Measurements from ENCODE around the gene FMNL2. TPM values are rescaled to one million over a fixed set of nuclear protein-coding genes. Genes with fewer than 3 reads are reported as not detected.

The FMNL2 gene
- total and polyA plus RNA-seq, 4 experiments from 2014 or later: 0.06 to 1.6 (median 0.94) TPM; not detected in 1

GRCh38 chr2:152493417-152493816, 158.4 kb downstream of the FMNL2 start:
- Mint-ChIP-seq H3K4me1 (no peaks in the 10 kb centered on the region), H3K27ac (no peak overlapping the region), H3K4me3 (no peak overlapping the region), H3K27me3 (peaks cover 9 to 13% of the 10 kb centered on the region in 2 donors), H3K36me3 (no peaks in the 10 kb centered on the region), H3K9me3 (no peaks in the 10 kb centered on the region)
- intact Hi-C loops (cut with micrococcal nuclease): no loop called here
- Histone ChIP-seq H3K9me3 (ENCODE audit: control insufficient read depth in 1 of 2, low read length in 2 of 2) (no peaks in the 10 kb centered on the region), H3K27me3 (ENCODE audit: insufficient read depth, low read length) (no peaks in the 10 kb centered on the region), H3K27ac (ENCODE audit: low read depth, low read length) (no peak overlapping the region), H3K36me3 (ENCODE audit: insufficient read depth, low read length) (no peaks in the 10 kb centered on the region), H3K4me1 (ENCODE audit: insufficient read depth, low read length) (no peaks in the 10 kb centered on the region), H3K4me3 (ENCODE audit: low read length in 2 of 2) (no peak overlapping the region)
- ChIA-PET CTCF (ENCODE audit: partially characterized antibody) (no interaction called here), POLR2A (ENCODE audit: partially characterized antibody) (no interaction called here)
- DNase-seq: no peak

- no peaks in the 10 kb centered on the region for H3K9me3 Mint-ChIP-seq
- POLR2A ChIA-PET (ENCODE audit: partially characterized antibody): no interaction called here
- no peak overlapping the region for H3K4me3 Mint-ChIP-seq
- no peaks in the 10 kb centered on the region for H3K9me3 ChIP-seq (ENCODE audit: control insufficient read depth in 1 of 2, low read length in 2 of 2)
- no peaks in the 10 kb centered on the region for H3K27me3 ChIP-seq (ENCODE audit: insufficient read depth, low read length)
- no peaks in the 10 kb centered on the region for H3K36me3 ChIP-seq (ENCODE audit: insufficient read depth, low read length)
- H3K27ac Mint-ChIP-seq: no peak overlapping the region
- H3K27me3 Mint-ChIP-seq: peaks cover 9 to 15% of the 10 kb centered on the region in 2 donors
- H3K36me3 Mint-ChIP-seq: no peaks in the 10 kb centered on the region
- no peak for DNase-seq
- no peaks in the 10 kb centered on the region for H3K4me1 ChIP-seq (ENCODE audit: insufficient read depth, low read length)
- H3K27ac ChIP-seq (ENCODE audit: low read depth, low read length): no peak overlapping the region
- no peak overlapping the region for H3K4me3 ChIP-seq (ENCODE audit: low read length in 2 of 2)
- no peaks in the 10 kb centered on the region for H3K4me1 Mint-ChIP-seq
- intact Hi-C loops (cut with micrococcal nuclease): no loop called here
- CTCF ChIA-PET (ENCODE audit: partially characterized antibody): no interaction called here
Measured at GRCh38 chr2:152493945-152494528, 159.1 kb downstream of the FMNL2 start.

DNA sequence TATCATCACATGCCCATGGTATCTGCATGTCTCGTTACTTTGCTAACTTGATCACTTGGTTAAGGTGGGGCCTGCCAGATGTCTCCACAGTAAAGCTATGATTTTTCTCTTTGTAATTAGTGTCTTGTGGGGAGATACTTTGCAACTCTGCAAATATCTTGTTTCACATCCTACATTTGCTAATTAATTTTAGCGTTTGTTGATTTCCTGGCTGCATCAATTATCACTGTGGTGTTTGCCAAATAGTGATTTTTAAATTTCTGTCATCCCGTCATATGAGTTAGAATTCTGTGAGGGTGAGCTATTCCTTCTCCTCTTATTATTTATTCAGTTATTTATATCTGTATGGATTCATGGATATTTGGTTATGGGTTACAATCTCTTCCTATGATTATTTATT, 161.4 kb downstream of the FMNL2 start:
- H3K4me1 Mint-ChIP-seq: no peaks in the 10 kb centered on the region
- intact Hi-C loops (cut with micrococcal nuclease): no loop called here
- no peaks in the 10 kb centered on the region for H3K27me3 ChIP-seq (ENCODE audit: insufficient read depth, low read length)
- H3K9me3 ChIP-seq (ENCODE audit: control insufficient read depth in 1 of 2, low read length in 2 of 2): no peaks in the 10 kb centered on the region
- no peaks in the 10 kb centered on the region for H3K4me1 ChIP-seq (ENCODE audit: insufficient read depth, low read length)
- H3K36me3 ChIP-seq (ENCODE audit: insufficient read depth, low read length): no peaks in the 10 kb centered on the region
- H3K36me3 Mint-ChIP-seq: no peaks in the 10 kb centered on the region
- POLR2A ChIA-PET (ENCODE audit: partially characterized antibody): no interaction called here
- CTCF ChIA-PET (ENCODE audit: partially characterized antibody): interaction anchor here (1.6 kb wide), 1 partner anchor 10 kb away, joined by 3 read pairs; no protein-coding TSS in a partner anchor
- peaks cover 5 to 12% of the 10 kb centered on the region in 2 donors for H3K27me3 Mint-ChIP-seq
- no peak overlapping the region for H3K27ac Mint-ChIP-seq
- H3K4me3 Mint-ChIP-seq: no peak overlapping the region
- no peak overlapping the region for H3K4me3 ChIP-seq (ENCODE audit: low read length in 2 of 2)
- no peak overlapping the region for H3K27ac ChIP-seq (ENCODE audit: low read depth, low read length)
- no peaks in the 10 kb centered on the region for H3K9me3 Mint-ChIP-seq
- no peak for DNase-seq

DNA sequence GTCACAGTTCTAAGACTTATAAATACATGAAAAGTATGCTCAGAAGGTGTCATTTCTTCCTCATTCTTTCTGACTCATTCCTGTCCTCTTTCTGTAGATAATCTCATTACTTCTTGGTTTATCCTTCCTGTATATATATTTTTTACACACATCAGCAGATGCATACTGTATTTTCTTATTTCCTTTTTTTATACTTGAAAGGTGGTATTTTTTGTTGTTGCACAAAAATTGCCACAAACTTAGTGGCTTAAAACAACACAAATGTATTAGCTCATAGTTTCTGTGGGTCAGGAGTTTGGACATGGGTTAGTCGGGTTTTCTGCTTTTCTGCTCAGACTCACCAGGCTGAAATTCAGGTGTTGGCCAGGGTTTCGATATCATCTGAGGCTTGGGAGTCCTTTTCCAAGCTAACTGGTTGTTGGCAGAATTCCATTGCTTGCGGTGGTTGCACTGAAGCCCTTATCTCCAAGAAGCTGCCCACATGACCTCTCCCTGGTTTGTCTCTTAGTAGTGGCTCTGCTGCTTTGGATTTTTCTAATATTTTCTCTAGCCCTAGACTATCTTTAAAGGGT, 162.6 kb downstream of the FMNL2 start:
- no peak overlapping the region for H3K27ac ChIP-seq (ENCODE audit: low read depth, low read length)
- Mint-ChIP-seq H3K9me3 (no peaks in the 10 kb centered on the region), H3K4me3 (no peak overlapping the region), H3K4me1 (no peaks in the 10 kb centered on the region), H3K36me3 (no peaks in the 10 kb centered on the region), H3K27ac (no peak overlapping the region), H3K27me3 (peaks cover 5 to 9% of the 10 kb centered on the region in 2 donors)
- no peak for DNase-seq
- intact Hi-C loops (cut with micrococcal nuclease): no loop called here
- no peaks in the 10 kb centered on the region for H3K4me1 ChIP-seq (ENCODE audit: insufficient read depth, low read length)
- no peaks in the 10 kb centered on the region for H3K36me3 ChIP-seq (ENCODE audit: insufficient read depth, low read length)
- POLR2A ChIA-PET (ENCODE audit: partially characterized antibody): no interaction called here
- CTCF ChIA-PET (ENCODE audit: partially characterized antibody): no interaction called here
- no peak overlapping the region for H3K4me3 ChIP-seq (ENCODE audit: low read length in 2 of 2)
- H3K27me3 ChIP-seq (ENCODE audit: insufficient read depth, low read length): no peaks in the 10 kb centered on the region
- no peaks in the 10 kb centered on the region for H3K9me3 ChIP-seq (ENCODE audit: control insufficient read depth in 1 of 2, low read length in 2 of 2)

DNA sequence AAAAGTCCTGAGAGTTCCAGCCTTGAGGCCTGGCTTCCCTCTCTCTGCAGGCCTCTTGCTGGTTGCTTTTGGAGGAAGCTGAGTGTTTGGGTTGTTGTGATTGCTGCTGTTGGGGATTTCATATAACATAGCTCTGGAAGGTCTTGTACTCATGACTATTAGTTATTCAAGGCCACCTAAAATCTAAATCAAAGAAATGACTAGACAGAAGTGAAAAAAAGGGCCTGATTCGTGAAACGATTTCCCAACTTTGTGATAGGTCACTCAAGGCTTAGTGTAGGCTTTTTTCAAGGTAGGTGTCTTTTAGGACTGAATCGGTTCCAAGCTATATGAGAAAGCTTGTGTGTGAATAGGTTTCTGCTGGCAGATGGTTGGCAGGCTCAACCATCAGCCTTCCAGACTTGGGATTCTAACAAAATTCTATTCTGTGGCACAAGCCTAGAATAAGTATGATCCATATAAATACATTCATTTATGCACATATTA, 164.4 kb downstream of the FMNL2 start:
- H3K36me3 Mint-ChIP-seq: no peaks in the 10 kb centered on the region
- intact Hi-C loops (cut with micrococcal nuclease): no loop called here
- CTCF ChIA-PET (ENCODE audit: partially characterized antibody): no interaction called here
- no peaks in the 10 kb centered on the region for H3K4me1 Mint-ChIP-seq
- H3K9me3 Mint-ChIP-seq: peaks cover 0 to 3% (median 0%) of the 10 kb centered on the region in 8 donors
- no peak overlapping the region for H3K27ac ChIP-seq (ENCODE audit: low read depth, low read length)
- peaks cover 0 to 9% of the 10 kb centered on the region in 2 donors for H3K27me3 Mint-ChIP-seq
- H3K4me1 ChIP-seq (ENCODE audit: insufficient read depth, low read length): no peaks in the 10 kb centered on the region
- POLR2A ChIA-PET (ENCODE audit: partially characterized antibody): no interaction called here
- no peaks in the 10 kb centered on the region for H3K36me3 ChIP-seq (ENCODE audit: insufficient read depth, low read length)
- H3K27me3 ChIP-seq (ENCODE audit: insufficient read depth, low read length): no peaks in the 10 kb centered on the region
- no peak for DNase-seq
- no peak overlapping the region for H3K4me3 ChIP-seq (ENCODE audit: low read length in 2 of 2)
- H3K27ac Mint-ChIP-seq: no peak overlapping the region
- no peak overlapping the region for H3K4me3 Mint-ChIP-seq
- H3K9me3 ChIP-seq (ENCODE audit: control insufficient read depth in 1 of 2, low read length in 2 of 2): no peaks in the 10 kb centered on the region

DNA sequence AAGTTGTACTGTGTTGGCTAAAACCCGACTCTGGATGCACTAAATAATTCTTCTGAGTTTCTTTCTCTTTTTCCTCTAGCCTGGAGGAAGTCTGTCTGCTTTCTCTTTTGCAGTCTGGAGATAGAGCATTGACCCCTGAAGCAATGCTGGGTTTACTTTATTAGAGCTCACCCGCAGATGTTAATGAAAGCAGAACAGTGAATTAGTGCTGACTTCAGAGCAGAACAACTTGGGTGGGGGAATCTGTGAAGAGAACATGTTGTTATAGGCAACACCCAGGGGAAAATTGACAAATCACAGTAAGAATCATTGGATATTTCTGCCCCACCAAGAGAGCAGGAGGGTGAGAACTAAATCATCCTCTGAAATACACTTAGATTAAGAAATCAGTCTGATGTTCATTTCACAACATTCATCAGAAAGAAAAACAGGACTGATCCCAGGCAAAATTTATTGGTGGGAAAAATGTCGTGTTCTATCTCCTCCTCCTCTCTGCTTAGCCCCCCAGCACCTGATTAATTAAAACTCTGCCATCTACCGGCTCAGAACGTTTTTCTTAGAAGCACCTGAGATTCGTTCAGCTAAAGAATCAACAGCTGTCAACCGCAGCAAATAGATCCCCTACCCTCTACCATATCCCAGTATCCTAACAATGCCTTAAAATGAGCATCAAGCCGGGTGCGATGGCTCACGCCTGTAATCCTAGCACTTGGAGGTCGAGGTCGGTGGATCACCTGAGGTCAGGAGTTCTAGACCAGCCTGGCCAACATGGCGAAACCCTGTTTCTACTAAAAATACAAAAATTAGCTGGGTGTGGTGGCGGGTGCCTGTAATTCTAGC, 165.1 kb downstream of the FMNL2 start:
- Mint-ChIP-seq H3K4me1 (no peaks in the 10 kb centered on the region), H3K9me3 (peaks cover 0 to 3% (median 0%) of the 10 kb centered on the region in 8 donors), H3K27ac (no peak overlapping the region), H3K36me3 (no peaks in the 10 kb centered on the region), H3K4me3 (no peak overlapping the region), H3K27me3 (peaks cover 0 to 9% of the 10 kb centered on the region in 2 donors)
- intact Hi-C loops (cut with micrococcal nuclease): no loop called here
- Histone ChIP-seq H3K4me3 (ENCODE audit: low read length in 2 of 2) (no peak overlapping the region), H3K27me3 (ENCODE audit: insufficient read depth, low read length) (no peaks in the 10 kb centered on the region), H3K27ac (ENCODE audit: low read depth, low read length) (no peak overlapping the region), H3K36me3 (ENCODE audit: insufficient read depth, low read length) (no peaks in the 10 kb centered on the region), H3K4me1 (ENCODE audit: insufficient read depth, low read length) (no peaks in the 10 kb centered on the region), H3K9me3 (ENCODE audit: control insufficient read depth in 1 of 2, low read length in 2 of 2) (no peaks in the 10 kb centered on the region)
- no peak for DNase-seq
- POLR2A ChIA-PET (ENCODE audit: partially characterized antibody): no interaction called here
- CTCF ChIA-PET (ENCODE audit: partially characterized antibody): no interaction called here

- peaks cover 0 to 3% (median 0%) of the 10 kb centered on the region in 8 donors for H3K9me3 Mint-ChIP-seq
- H3K4me3 ChIP-seq (ENCODE audit: low read length in 2 of 2): no peak overlapping the region
- H3K9me3 ChIP-seq (ENCODE audit: control insufficient read depth in 1 of 2, low read length in 2 of 2): no peaks in the 10 kb centered on the region
- H3K4me3 Mint-ChIP-seq: no peak overlapping the region
- H3K4me1 Mint-ChIP-seq: no peaks in the 10 kb centered on the region
- no peak overlapping the region for H3K27ac ChIP-seq (ENCODE audit: low read depth, low read length)
- CTCF ChIA-PET (ENCODE audit: partially characterized antibody): no interaction called here
- intact Hi-C loops (cut with micrococcal nuclease): no loop called here
- H3K27ac Mint-ChIP-seq: no peak overlapping the region
- POLR2A ChIA-PET (ENCODE audit: partially characterized antibody): no interaction called here
- DNase-seq: no peak
- H3K36me3 ChIP-seq (ENCODE audit: insufficient read depth, low read length): no peaks in the 10 kb centered on the region
- peaks cover 0 to 10% of the 10 kb centered on the region in 2 donors for H3K27me3 Mint-ChIP-seq
- no peaks in the 10 kb centered on the region for H3K27me3 ChIP-seq (ENCODE audit: insufficient read depth, low read length)
- no peaks in the 10 kb centered on the region for H3K36me3 Mint-ChIP-seq
- H3K4me1 ChIP-seq (ENCODE audit: insufficient read depth, low read length): no peaks in the 10 kb centered on the region
Measured at GRCh38 chr2:152500772-152501171, 165.8 kb downstream of the FMNL2 start.

Data from CD4-positive, alpha-beta memory T cell (primary cell).